Non-pigmented ciliary epithelial cell (primary cell): ENCODE measurements around the gene CTDNEP1.
"Not testable (repeated sequence)": the region's sequence is repeated elsewhere in the genome, so short reads cannot be mapped to it uniquely, and the experiment has no call there.

ENCODE experiments used
- DNase-seq: peaks from one replicate; pipeline ENCODE4 v3.0.0-alpha.2; 2010; ENCODE audit warnings: low read depth

The CTDNEP1 gene

DNA sequence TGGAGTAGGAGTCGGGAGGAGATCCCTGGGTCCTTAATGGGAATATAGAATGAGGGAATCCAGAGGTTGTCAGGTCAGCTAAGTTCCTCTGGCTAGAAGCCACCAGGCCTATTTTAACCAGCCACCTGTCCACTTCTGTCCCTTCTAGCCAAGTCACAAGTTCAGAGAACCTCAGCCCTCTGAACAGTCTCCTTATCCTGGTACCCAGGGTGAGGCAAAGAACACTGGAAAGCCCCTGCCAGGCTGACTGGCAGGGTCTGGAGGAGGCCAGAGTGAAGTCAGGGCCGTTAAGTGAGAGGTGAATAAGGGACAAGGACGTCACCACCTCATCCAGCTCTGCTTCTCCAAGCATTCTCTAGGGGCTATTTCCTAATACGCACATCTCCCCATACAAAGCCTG is 2.7 kb downstream of the CTDNEP1 start:
- no peak for DNase-seq

DNA sequence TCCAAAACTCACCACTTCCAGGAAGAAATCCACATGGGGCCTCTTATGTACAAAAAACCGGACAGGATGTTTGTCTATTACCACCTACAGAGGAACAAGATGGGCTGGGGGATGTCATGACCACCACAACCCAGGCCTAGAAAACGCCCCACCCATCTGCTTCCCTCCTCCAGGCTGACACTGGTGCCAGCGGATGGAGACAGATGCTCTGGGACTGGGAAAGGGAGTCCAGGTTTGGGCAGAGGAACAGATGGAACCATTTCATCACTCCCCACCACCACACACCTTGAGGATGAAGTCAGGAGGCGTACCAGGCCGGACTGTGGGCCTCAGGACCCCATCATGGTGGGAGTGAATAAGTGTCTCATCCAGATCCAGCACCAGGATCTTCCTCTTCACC is 4.8 kb downstream of the CTDNEP1 start:
- no peak for DNase-seq

DNA sequence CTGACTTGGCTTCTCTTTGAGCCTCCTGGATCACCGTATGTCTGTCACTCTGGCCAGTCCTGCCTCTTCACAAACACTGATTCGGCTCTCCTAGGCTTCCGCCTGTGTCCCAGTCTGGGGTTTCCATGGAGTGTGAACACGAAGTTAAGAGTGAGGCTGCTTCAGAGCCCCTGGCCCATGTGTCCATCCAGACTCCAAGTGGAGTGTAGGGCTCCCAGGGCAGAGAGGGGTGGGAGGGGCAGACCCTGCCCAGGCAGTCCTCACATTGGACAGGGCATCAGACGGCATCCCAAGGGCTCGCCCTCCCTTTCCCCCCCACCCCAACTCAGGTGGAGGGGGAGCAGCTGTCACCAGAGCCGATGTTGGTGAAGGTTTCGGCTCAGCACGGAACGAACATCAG is 7.7 kb downstream of the CTDNEP1 start:
- not testable (repeated sequence) for DNase-seq

- DNase-seq: no peak
Observed at GRCh38 chr17:7243453-7243729, 8.1 kb downstream of the CTDNEP1 start.

DNA sequence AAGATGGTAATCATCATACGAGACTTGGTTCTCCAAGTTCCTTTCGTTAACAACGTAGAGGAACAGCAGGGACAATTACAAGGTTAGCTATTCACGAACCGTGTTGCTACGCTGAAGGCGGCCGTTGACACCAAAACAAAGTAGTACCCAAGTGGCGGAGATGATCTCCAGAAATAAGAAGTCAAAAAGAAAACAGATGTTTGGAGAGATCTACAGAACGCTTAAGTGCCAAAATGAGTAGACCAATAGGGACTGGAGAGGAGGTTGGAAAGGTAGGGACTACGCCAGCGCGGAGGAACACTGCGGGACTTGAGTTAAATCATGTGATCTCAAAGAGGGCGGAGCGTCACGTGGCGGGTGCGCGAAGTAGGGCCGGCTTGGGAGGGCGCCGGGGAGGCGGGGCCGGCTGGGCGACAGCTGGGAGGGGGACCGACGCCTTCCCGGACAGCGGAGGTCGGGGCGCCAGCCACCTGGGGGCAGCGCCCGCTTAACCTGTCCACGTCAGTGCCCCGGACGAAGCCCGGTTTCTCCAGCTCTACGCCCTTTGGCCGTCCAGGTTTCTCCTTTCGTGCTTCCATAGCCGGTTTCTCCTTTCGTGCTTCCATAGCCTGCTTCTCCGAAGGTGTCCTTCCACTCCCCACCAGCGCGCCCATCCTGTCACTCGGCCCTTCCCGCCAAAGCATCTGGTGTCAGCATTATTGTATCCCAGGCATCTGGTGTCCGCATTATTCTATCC is 8.6 kb downstream of the CTDNEP1 start:
- peak; percentile 76 for DNase-seq

- DNase-seq: no peak
Observed at GRCh38 chr17:7241783-7242716, 9.5 kb downstream of the CTDNEP1 start, which contains the start of gene GABARAP. GABARAP (minus strand) TSS chr17:7242449; CDS start chr17:7242330, 119 bp downstream.

GRCh38 chr17:7241090-7241733 is 10.3 kb downstream of the CTDNEP1 start:
- no peak for DNase-seq

DNA sequence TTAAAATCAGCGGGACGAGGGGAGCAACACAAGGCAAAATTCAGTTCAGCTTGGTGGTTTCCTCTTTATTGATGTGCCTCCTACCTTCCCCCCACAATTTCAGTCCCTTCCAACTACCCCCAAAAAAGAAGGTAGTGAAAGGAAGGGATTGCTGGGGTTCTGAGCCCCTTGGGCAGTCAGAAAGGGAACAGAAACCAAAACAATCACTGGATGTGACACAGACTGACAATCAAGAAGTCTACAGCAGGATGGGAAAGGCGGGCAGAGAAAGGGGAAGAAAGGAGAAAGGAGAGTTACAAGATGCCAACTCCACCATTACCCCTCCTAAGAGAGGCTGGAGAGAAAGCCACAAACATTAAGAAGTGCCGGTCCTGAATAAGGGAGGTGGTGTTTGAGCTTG is 11.2 kb downstream of the CTDNEP1 start:
- DNase-seq: no peak

- DNase-seq: peak; percentile 97
Observed at GRCh38 chr17:7239091-7240027, 12.2 kb downstream of the CTDNEP1 start, which contains the start of gene PHF23. PHF23 (minus strand) TSS chr17:7239457; CDS start chr17:7239279, 178 bp downstream.

DNA sequence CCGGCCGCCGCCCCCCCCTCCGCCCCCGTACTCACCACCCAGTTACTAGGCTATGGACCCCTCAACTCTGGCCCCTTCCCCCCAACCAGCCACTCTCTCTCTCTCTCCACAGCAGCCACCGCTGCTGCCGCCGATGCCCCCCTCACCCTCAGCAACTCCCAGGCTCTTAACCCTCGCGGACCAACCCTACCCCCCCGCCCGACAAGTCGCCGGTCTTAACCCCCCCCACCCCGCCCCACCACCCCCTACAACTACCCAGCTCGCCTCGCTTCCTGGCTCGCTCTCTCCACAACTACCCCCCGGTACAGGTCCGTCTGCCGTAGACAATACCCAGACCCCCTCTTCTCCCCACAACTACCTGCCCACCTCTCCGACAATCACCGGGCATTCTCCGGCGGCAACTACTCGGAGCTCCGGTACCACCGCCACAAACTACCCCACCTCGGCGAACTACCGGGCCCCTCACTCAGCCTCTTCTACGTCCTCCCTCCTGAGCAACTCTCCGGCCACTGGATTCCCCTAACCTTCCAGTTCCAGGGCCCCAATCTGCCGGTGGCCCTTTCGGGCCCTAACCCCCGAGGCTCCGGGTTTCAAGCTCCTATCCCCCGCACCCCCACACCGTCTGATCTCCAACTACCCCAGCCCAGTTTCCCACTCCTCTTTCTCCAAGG is 13.0 kb downstream of the CTDNEP1 start:
- DNase-seq: no peak

- no peak for DNase-seq
Observed at GRCh38 chr17:7237761-7238419, 13.6 kb downstream of the CTDNEP1 start.

DNA sequence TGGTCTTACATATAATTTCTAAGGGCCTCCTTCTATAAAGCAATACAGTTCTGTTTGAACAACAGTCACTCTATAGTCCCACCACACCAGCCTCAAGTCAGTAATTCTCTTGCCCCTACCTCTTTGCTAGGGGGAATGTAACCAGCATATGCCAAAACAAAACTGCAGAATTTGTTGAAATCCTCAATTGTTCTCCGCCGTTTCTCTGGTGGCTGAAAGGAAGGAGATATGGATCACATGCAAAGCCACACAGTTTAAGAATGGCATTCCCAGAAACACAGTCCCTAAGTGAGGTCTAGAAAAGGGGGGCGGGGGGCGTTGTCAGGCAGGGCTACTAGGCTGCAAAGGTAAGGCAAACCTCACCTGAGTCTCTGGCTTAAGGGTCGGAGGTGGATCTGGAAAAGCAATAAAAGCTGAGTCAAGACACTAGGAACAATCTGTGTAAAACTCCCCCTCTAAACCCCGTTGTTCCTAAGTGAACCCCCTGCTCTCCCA is 14.2 kb downstream of the CTDNEP1 start:
- no peak for DNase-seq

DNA sequence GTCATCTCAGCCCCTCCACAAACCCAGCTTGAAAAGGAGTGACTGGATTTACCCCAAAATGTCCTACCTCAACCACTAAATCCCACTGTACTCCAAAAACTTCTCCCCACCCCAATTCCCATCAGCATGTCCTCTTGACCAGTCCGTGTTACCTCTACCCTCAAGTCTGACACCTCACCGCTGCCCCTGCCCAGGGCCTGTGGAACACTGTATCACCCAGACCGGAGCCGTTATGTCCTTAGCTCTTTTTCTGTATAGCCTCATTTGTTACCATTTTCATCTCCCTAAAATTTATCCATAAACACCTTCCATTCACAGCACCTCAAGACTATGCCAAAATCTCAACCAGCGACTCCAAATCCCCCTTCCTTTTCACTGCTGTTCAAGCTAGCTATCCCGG is 14.7 kb downstream of the CTDNEP1 start:
- DNase-seq: no peak

DNA sequence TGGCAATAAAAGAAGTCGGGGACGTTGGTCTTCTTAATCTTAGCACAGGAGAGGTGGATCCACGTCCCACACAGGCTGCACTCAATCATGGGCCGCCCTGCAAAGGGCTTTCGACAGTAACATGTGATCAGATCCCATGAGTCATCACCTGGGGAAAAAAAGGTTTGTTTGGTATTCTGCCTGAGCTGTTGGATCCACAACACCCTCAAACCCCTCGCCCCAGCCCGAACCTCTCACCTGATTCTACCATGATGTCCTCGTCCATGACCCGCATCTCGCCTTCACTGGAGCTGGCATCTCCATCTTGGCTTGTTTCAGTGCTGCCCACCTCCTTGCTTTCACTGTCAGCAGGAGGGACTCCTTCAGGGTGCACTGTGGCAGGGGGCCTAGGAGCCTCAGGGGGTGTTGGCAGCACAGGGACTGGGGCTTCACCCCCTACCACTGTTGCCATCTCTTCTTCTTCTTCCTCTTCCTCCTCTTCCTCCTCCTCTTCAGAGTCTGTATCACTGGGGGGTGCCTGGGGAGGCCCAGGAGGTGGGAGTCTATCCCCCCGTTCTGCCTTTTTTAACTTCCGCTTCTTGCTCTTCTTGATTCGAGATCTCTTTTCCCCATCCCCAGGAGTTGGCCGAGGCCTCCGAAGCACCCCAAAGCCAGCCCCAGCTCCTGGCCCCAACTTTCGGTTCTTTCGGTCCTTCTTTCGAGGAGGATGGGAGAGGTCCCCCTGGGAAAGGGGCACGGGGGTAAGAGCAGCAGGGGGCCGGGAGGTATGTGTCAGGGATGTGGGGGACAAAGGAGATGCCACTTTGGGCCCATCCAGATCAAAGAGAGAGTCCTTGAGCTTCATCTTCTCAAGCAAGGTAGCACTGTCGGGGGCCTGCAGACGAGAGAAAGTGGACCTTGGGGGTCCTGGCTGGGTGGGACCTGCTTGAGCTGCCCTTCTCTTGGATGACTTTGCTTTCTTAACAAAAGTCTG is 15.6 kb downstream of the CTDNEP1 start:
- no peak for DNase-seq

- no peak for DNase-seq
Observed at GRCh38 chr17:7234083-7234951, 17.2 kb downstream of the CTDNEP1 start, which contains the start of gene DVL2. DVL2 (minus strand) TSS chr17:7234517; CDS start chr17:7234262, 255 bp downstream.

- no peak for DNase-seq
Observed at GRCh38 chr17:7233701-7234082, 17.8 kb downstream of the CTDNEP1 start.

- no peak for DNase-seq
Observed at GRCh38 chr17:7232114-7232513, 19.4 kb downstream of the CTDNEP1 start.

DNA sequence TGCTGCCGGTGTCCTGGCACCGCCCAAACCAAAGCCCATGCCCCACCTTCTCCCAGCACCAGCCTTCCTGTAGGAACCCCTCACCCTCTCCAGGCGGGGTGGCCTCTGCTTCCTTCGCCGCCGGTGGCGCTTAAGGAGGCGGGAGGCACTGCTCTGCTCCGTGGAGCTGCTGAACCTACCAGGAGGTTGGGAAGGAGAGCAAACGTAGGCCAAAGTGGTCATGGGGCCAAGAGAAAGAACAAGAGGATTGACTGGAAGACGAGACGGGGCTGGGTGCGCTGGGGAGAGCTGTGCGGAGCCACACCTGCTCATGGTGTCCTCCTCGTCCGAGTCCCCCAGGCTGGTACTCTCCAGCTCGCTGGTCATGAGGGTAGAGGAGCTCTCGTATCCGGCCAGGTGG is 22.0 kb downstream of the CTDNEP1 start:
- DNase-seq: no peak
